H9 (cell line): ENCODE data around the gene TMEM132C. TPM values are rescaled to one million over a fixed set of nuclear protein-coding genes. Genes with fewer than 3 reads are reported as not detected.

ENCODE experiments used
- DNase-seq: peaks from one replicate; pipeline ENCODE4 v3.0.0-alpha.2; 2017
- H2AFZ ChIP-seq: one replicate; pipeline ENCODE4 v1.6.1; 2013; ENCODE audit warnings: mild to moderate bottlenecking, low read length, control low read depth, moderate library complexity
- H2AK5ac ChIP-seq: 2 replicates; pipeline ENCODE4 v1.6.1; 2013; ENCODE audit warnings: low read length, control low read depth, mixed read lengths; ENCODE audit not compliant: insufficient read length
- H2BK120ac ChIP-seq: one replicate; pipeline ENCODE4 v1.6.1; 2013; ENCODE audit warnings: low read depth, mild to moderate bottlenecking, low read length, control low read depth, inconsistent platforms; ENCODE audit not compliant: poor library complexity, severe bottlenecking
- H2BK12ac ChIP-seq: 2 replicates; pipeline ENCODE4 v1.6.1; 2013; ENCODE audit warnings: low read length, control low read depth, mixed read lengths, low read depth; ENCODE audit not compliant: insufficient read length
- H2BK15ac ChIP-seq: 2 replicates; pipeline ENCODE4 v1.6.1; 2013; ENCODE audit warnings: low read depth, low read length, control low read depth
- H2BK20ac ChIP-seq: one replicate; pipeline ENCODE4 v1.6.1; 2013; ENCODE audit warnings: low read depth, mild to moderate bottlenecking, low read length, control low read depth, inconsistent platforms; ENCODE audit not compliant: poor library complexity, severe bottlenecking
- H2BK5ac ChIP-seq: 2 replicates; pipeline ENCODE4 v1.6.1; 2013; ENCODE audit warnings: low read length, control low read depth, mixed read lengths; ENCODE audit not compliant: insufficient read length
- H3K14ac ChIP-seq: 2 replicates; pipeline ENCODE4 v1.6.1; 2013; ENCODE audit warnings: low read length, control low read depth; ENCODE audit not compliant: insufficient read depth
- H3K18ac ChIP-seq: 2 replicates; pipeline ENCODE4 v1.6.1; 2013; ENCODE audit warnings: low read depth, mild to moderate bottlenecking, mixed read lengths, low read length, control low read depth; ENCODE audit not compliant: insufficient read length
- H3K23ac ChIP-seq: 2 replicates; pipeline ENCODE4 v1.6.1; 2013; ENCODE audit warnings: low read length, control low read depth, mixed read lengths, low read depth; ENCODE audit not compliant: insufficient read length
- H3K23me2 ChIP-seq: 2 replicates; pipeline ENCODE4 v1.6.1; 2013; ENCODE audit warnings: low read depth, mild to moderate bottlenecking, mixed read lengths, low read length, control low read depth; ENCODE audit not compliant: insufficient read length, poor library complexity, severe bottlenecking
- H3K27ac ChIP-seq: 2 replicates; pipeline ENCODE4 v1.5.1; 2013; ENCODE audit warnings: low read length, control low read depth, mixed read lengths, low read depth; ENCODE audit not compliant: insufficient read length
- H3K27me3 ChIP-seq: 2 replicates; pipeline ENCODE4 v1.6.1; 2013; ENCODE audit warnings: low read length, control low read depth, inconsistent platforms; ENCODE audit not compliant: insufficient read depth
- H3K4ac ChIP-seq: 2 replicates; pipeline ENCODE4 v1.6.1; 2013; ENCODE audit warnings: low read depth, mild to moderate bottlenecking, control low read depth, inconsistent platforms, low read length, moderate library complexity
- H3K4me1 ChIP-seq: 2 replicates; pipeline ENCODE4 v1.6.1; 2013; ENCODE audit warnings: low read length, control low read depth, inconsistent platforms; ENCODE audit not compliant: insufficient read depth
- H3K4me2 ChIP-seq: 2 replicates; pipeline ENCODE4 v1.6.1; 2013; ENCODE audit warnings: low read length, control low read depth, mixed read lengths; ENCODE audit not compliant: insufficient read length, insufficient read depth
- H3K56ac ChIP-seq: 2 replicates; pipeline ENCODE4 v1.6.1; 2013; ENCODE audit warnings: low read depth, mild to moderate bottlenecking, mixed read lengths, low read length, control low read depth; ENCODE audit not compliant: insufficient read length
- H3K79me1 ChIP-seq: 2 replicates; pipeline ENCODE4 v1.6.1; 2013; ENCODE audit warnings: low read depth, mild to moderate bottlenecking, moderate library complexity, low read length, control low read depth, inconsistent platforms; ENCODE audit not compliant: insufficient read depth, poor library complexity, severe bottlenecking
- H3K79me2 ChIP-seq: 2 replicates; pipeline ENCODE4 v1.6.1; 2013; ENCODE audit warnings: low read length, control low read depth, inconsistent platforms; ENCODE audit not compliant: insufficient read depth
- H3K9ac ChIP-seq: 2 replicates; pipeline ENCODE4 v1.6.1; 2013; ENCODE audit warnings: low read length, control low read depth, mixed read lengths; ENCODE audit not compliant: insufficient read length; ENCODE audit errors: extremely low read depth
- H3K9me3 ChIP-seq: one replicate; pipeline ENCODE4 v1.6.1; 2013; ENCODE audit warnings: low read depth, low read length, inconsistent platforms; ENCODE audit not compliant: control insufficient read depth
- H3T11ph ChIP-seq: one replicate; pipeline ENCODE4 v1.6.1; 2013; ENCODE audit warnings: mild to moderate bottlenecking, low read length, control low read depth, inconsistent platforms
- H4K20me1 ChIP-seq: one replicate; pipeline ENCODE4 v1.6.1; 2013; ENCODE audit not compliant: control insufficient read depth, insufficient read length, insufficient read depth
- H4K5ac ChIP-seq: 2 replicates; pipeline ENCODE4 v1.6.1; 2013; ENCODE audit warnings: low read depth, mild to moderate bottlenecking, mixed read lengths, low read length, control low read depth; ENCODE audit not compliant: insufficient read length
- H4K8ac ChIP-seq: replicated peaks from 2 replicates; pipeline ENCODE4 v1.6.1; 2013; ENCODE audit warnings: low read length, control low read depth, mixed read lengths, low read depth; ENCODE audit not compliant: insufficient read length
- H4K91ac ChIP-seq: 2 replicates; pipeline ENCODE4 v1.6.1; 2013; ENCODE audit warnings: low read depth, mild to moderate bottlenecking, moderate library complexity, mixed read lengths, low read length, control low read depth; ENCODE audit not compliant: insufficient read length
- H3K27ac Mint-ChIP-seq, 3 experiments: 2 replicates in 2 of 3; 3 replicates in 1 of 3; pipeline ENCODE4 v1.8.0; 2020 to 2021; ENCODE audit warnings: mixed read lengths in 3 of 3, mild to moderate bottlenecking in 1 of 3, moderate library complexity in 1 of 3
- H3K27me3 Mint-ChIP-seq: 2 replicates; pipeline ENCODE4 v1.8.0; 2021; ENCODE audit warnings: low read depth, mild to moderate bottlenecking, moderate library complexity, mixed read lengths
- H3K36me3 Mint-ChIP-seq, 3 experiments: 2 replicates in 2 of 3; 3 replicates in 1 of 3; pipeline ENCODE4 v1.8.0; 2020 to 2021; ENCODE audit warnings: low read depth in 3 of 3, mixed read lengths in 3 of 3; ENCODE audit not compliant: insufficient read depth in 1 of 3
- H3K4me1 Mint-ChIP-seq, 2 experiments: 2 replicates each; pipeline ENCODE4 v1.8.0; 2020; ENCODE audit warnings: mixed read lengths in 2 of 2
- H3K4me3 Mint-ChIP-seq, 2 experiments: 2 replicates in 1 of 2; 3 replicates in 1 of 2; pipeline ENCODE4 v1.8.0; 2020 to 2021; ENCODE audit warnings: mild to moderate bottlenecking in 2 of 2, mixed read lengths in 2 of 2, moderate library complexity in 1 of 2
- H3K9me3 Mint-ChIP-seq, 2 experiments: 2 replicates in 1 of 2; 3 replicates in 1 of 2; pipeline ENCODE4 v1.8.0; 2020; ENCODE audit warnings: mild to moderate bottlenecking in 2 of 2, mixed read lengths in 2 of 2, moderate library complexity in 1 of 2
- CTCF ChIP-seq: fragments of 200-600 bp; sonication (generic); conservative IDR thresholded peaks from 3 replicates; pipeline ENCODE4 v1.8.0; 2021; ENCODE audit warnings: antibody characterized with exemption, mild to moderate bottlenecking
- WGBS: extraction: QIAGEN DNeasy Blood & Tissue Kit; methylation state at CpG from one replicate; pipeline ENCODE4 v1.1.7; 2013; ENCODE audit warnings: missing lambda C conversion rate, low lambda C conversion rate, mixed read lengths; ENCODE audit not compliant: insufficient read length; ENCODE audit errors: extremely low coverage; 5-methylcytosine and 5-hydroxymethylcytosine counted together
- total RNA-seq: library from RNA; stranded (reverse); gene quantifications from 2 replicates; pipeline ENCODE4 v1.2.1, GENCODE V29; 2021

TMEM132C gene
- total RNA-seq, 1 experiment from 2014 or later: 0.22 TPM

GRCh38 chr12:128623748-128624147 lies 356.8 kb downstream of the TMEM132C start:
- no peak overlapping the region for H3K9ac ChIP-seq
- no peak overlapping the region for H2AK5ac ChIP-seq
- no peaks in the 10 kb centered on the region for H4K20me1 ChIP-seq
- peaks cover 7% of the 10 kb centered on the region; the same call in 1 of the 2 replicates for H3K4me1 ChIP-seq
- H3K18ac ChIP-seq: no peak overlapping the region
- no peak overlapping the region for H3K4me2 ChIP-seq
- no peak overlapping the region for H2BK120ac ChIP-seq
- no peak overlapping the region for H3K27ac ChIP-seq
- no peak overlapping the region for H4K5ac ChIP-seq
- H2AFZ ChIP-seq: no peak overlapping the region
- no peak overlapping the region for H2BK5ac ChIP-seq
- H2BK15ac ChIP-seq: no peak overlapping the region
- TF ChIP-seq CTCF: no peak
- H2BK20ac ChIP-seq: no peak overlapping the region
- H3T11ph ChIP-seq: no peak overlapping the region
- no peak for DNase-seq
- Mint-ChIP-seq H3K4me3 (no peak overlapping the region), H3K36me3 (peaks cover 0 to 4% (median 0%) of the 10 kb centered on the region in 3 experiments; a peak in 1 of 7 replicates), H3K4me1 (peaks cover 7 to 8% of the 10 kb centered on the region in 2 experiments), H3K27ac (no peak overlapping the region), H3K27me3 (peaks cover 10% of the 10 kb centered on the region), H3K9me3 (peaks cover 2 to 7% of the 10 kb centered on the region in 2 experiments; a peak in 4 of 5 replicates)
- no peak overlapping the region for H3K23ac ChIP-seq
- no peaks in the 10 kb centered on the region for H3K9me3 ChIP-seq
- H3K4ac ChIP-seq: no peak overlapping the region
- H3K23me2 ChIP-seq: no peaks in the 10 kb centered on the region
- no peak overlapping the region for H4K91ac ChIP-seq
- WGBS: no CpG with 5 or more reads among the region's 6 CpGs
- no peaks in the 10 kb centered on the region for H3K79me2 ChIP-seq
- H3K27me3 ChIP-seq: no peaks in the 10 kb centered on the region
- no peak overlapping the region for H3K14ac ChIP-seq
- H4K8ac ChIP-seq: no peak overlapping the region
- H2BK12ac ChIP-seq: no peak overlapping the region
- no peak overlapping the region for H3K56ac ChIP-seq
- no peaks in the 10 kb centered on the region for H3K79me1 ChIP-seq
